Measurements from ENCODE around the gene TAGAP.

The TAGAP gene

DNA sequence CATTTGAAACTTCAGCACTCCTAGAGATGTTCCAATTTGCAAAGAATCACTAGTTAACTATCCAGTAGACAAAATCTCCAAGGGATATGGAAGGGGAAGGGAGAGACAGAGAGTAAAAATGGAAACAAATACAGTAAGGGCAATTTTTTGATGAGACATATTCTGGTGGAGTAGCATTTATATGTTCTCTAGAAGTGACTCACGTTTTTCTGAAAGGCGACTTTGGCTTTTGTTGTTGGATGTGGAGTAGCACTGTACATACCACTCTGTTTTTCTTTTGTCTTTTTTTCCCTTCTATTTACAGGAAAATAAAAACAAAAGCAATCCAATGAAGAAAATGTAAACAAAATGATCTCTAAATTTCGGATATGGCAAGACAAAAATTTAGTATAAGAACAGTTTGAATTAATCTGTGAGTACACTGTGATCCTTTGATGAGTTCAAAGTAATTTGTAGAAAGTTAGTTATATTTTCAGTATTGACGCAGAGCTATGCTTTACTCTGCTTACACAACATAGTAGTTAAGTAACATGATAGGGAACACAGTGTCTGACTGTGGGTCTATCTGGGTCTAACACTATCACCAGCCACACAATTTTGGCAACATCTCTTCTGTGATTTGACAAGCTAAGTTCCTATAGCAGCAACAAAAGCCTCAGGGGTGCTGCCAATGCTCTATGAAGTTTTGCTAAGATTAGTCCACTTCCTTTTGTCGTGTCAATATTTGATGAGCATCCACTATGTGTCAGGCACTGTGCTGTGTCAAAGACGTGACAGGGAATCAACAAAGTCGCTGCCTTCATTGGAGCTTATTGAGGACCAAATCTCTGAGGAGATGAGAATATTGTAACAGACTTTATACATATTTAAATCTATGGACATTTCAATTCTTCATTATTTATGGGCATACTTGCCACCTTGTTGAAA, 27.3 kb upstream of the TAGAP start:
- DNase-seq (ENCODE audit: low read depth in 2 of 2), result no peak

DNA sequence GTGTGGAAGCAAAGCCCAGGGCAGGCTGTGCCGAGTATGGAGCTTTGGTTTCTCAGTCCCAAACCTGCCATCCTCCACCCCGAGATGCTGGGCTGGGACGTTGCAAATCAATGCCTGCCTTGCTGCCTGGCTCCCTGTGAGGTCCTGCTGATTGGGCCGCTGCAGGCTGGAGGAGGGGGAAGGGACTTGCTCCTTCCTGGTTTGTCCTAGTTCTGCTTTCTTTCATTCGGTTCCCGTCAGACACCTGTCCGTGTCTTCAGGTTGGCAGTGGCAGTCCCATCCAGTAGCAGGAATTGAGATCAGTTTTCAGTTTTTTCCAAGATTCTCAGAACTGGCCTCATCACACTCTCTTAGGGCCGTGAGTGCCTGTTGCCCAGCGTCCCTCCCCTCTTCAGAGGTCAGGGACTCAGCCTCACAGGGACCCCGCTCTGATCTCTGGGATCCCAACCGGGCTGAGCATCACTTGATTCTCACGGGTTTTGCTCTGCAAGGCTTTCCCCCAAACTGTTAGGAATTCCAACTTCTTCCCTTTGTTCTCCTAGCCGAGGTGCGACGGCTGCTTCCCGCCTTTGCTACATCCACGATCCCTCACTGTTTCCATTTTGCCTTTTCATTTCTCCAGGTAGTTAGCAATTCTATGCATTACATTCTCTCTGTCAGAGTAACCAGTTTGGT, 24.2 kb upstream of the TAGAP start:
- DNase-seq (ENCODE audit: low read depth in 2 of 2), result no peak

DNA sequence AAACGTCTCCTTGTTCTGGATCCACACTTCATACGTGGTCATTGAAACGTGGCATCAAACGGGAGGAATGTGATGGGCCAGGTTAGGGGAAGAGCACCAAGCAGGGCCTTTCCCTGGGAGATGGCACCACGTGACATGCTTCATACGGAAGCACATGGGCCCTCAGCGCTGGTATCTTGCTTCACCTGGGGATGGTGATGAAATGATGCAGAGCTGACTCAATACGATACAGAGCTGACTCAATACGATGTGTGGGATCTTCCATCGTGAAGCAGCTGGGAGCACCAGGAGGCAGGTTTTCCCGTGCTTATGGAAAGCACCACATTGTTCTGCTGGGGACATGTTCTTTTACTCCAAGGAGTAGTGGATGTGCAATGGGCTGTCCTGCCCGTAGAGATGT, 22.5 kb upstream of the TAGAP start:
- no peak for DNase-seq (ENCODE audit: low read depth in 2 of 2)

DNA sequence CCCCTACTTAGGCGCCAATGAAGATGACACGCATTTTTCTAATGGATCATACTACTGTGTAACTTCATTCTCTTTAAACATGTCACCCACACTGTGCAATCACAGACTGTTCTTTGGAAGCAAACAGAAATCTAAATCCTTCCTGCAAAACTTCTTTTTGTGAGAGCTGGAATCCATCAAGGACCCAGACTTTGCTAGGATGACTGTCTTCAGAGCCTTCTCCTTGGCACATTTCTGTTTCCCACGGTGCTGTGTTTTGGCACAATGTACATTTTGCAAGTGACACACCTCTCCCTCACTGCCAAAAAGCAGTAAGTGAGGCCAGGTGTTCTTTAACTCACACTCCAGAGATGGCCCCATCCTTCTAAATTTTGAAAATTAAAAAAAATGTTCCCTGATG, 21.7 kb upstream of the TAGAP start:
- no peak for DNase-seq (ENCODE audit: low read depth in 2 of 2)

DNA sequence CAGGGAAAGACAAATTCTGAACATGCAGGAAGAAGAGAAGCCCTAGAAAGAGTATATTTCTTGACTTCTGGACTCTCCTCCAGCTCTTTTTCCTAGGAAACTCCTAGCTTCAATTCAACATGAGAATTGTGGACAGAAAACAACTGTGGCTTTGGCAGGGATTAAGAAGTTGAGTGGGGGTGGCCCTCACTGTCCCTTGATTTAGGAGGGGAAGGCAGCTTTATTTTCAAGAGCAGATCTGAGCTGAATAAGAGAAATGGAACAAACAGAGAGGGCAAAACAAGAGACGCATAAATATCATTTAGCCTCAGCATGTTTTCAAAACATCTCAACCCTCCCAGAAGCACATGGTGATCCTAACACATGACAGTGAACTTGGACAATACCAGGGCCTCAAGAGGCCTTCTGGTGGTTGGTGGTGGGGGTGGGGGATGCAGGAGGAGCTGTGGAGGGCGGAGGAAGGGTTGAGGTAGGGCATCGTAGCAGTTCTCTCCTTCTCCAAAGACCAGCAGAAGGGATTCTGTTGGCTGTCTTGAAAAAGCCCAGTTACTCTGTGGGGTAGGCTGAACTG, 21.1 kb upstream of the TAGAP start:
- no peak for DNase-seq (ENCODE audit: low read depth in 2 of 2)

DNA sequence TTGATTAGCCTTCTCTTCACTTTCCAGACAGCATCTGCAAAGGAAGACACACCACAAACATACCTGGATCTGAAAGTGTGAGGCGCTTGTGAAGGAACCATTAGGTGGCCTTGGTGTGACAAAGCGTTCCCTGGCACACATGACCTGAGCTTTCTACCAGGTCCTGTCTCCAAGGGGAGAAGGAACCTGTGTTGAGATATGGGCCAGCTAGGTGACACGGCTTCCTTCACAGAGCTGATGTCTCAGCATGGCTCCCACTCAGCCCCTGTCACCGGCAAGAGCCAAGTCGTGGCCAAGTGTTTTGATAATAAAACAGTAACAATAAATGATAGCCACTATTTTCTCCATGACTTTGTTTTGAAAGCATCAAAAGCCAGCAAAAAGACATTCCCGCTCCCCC, 20.3 kb upstream of the TAGAP start:
- no peak for DNase-seq (ENCODE audit: low read depth in 2 of 2)

DNA sequence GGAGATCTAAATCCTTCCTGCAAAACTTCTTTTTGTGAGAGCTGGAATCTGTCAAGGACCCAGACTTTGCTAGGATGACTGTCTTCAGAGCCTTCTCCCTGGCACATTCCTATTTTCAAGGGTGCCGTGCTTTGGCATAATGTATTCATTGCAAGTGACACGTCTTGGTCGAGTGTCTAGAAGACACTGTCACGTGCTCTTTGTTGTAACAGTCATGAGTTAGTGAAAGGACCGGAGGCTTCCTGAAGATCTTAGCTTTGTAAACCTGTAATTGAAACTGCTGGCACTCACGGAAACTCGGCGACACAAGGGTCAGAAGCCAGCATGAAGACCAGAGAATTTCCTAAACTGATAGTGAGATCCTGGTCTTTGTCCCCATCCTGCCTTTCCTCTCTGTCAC, 19.7 kb upstream of the TAGAP start:
- no peak for DNase-seq (ENCODE audit: low read depth in 2 of 2)

DNA sequence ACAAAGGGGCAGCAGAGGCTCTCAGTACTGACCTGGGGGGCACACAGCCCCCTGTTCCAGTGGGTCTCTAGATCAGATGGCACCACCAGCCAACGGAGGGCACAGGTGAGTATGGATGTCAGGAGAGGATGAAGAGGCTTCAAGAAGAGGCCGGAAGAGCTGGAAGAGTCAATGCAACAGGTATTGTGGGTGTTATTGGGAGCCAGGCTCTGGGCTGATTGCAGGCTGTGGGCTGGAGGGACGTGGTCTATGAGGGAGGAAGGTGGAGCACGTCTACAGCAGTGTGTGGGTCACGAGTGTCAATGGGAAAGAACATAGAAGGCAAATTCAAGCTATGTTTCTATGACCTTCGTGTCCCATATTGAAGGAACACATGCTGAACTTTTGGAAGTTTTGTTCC, 18.8 kb upstream of the TAGAP start:
- no peak for DNase-seq (ENCODE audit: low read depth in 2 of 2)

DNA sequence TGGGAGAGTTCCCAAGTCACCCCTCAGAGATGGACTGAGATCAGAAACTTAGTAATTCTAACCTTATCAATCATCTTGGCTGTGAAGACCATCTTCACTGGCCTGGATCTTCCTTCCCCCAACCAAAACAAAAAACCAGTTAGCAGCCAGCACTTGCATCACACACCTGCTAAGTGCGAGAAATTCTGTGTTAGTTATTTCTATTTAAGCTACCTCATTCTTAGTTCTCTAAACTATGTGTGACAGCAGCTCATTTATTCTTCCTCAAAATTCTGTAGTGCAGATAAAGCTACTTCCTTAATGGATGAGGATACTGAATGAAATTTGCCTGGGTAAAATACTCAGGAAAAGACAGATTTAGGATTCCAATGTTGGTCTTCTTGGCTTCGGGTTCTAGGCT, 18.2 kb upstream of the TAGAP start:
- no peak for DNase-seq (ENCODE audit: low read depth in 2 of 2)

DNA sequence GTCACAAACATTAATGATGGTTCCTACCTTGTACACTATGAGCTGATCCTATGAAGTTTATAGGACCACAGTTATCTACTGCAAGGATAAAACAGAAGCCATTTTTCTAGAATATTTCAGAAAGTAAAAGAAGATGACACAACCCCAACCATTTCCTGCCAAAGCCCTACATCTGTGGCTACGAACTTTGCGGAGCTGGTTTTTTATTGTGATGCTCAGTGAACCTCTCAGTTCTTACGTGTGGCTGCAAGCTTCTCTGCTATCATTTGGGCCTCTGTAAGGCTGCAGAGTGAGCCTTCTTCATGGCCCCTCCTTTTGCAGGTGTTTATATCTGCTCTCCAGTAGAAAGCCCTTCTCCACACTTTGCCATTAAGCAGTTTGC, 17.8 kb upstream of the TAGAP start:
- no peak for DNase-seq (ENCODE audit: low read depth in 2 of 2)

DNA sequence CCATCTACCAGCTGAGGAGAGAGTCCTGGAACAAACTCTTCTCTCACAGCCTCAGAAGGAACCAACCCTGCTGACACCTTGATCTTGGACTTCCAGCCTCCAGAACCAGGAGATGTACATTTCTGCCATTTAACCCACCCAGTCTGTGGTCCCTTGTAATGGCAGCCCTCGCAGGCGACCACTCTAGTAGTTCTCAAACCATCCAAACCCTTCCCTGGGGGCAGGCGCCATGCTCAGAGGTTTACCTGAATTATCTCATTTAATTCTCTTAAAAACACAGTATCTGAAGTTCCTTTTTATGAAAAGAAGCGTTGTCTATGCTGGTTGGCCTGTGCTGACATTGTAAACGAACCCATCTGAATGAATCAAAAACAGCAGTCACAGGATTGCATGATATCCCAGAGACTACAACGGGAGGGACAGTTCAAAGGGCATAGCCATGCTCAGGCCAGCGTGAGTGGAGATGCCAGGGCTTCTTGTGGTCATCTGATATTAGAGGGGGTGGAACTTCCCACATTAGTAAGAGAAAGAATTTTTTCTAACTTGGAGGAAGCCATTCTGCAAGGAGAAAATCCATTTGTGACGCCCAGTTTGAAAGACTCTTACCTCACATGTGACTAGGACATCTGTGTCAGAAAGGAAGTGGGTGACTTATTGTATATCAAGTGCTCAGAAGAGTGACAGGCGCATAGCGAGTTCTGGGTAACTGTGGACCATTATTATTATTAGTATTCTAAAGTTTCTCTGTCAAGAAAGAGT, 17.2 kb upstream of the TAGAP start:
- no peak for DNase-seq (ENCODE audit: low read depth in 2 of 2)

DNA sequence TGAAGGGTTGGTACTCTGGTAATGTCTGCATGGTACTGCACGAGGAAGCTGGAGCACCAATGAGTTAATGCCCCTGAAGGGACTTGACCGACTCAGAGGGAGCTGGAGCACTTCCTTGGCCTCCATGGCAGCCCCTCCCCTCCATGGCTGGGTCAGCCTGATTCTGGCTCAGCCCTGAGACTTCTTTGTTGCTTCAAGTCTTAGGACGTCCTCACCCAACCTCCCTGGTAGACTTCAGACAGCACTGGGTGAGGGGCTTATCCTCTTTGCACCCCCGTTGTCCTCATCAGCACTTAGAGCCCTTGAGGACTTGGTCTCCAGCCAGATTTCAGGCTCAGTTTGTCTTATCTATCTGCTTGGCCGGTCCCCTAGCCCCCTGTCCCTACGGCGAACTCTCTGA, 16.4 kb upstream of the TAGAP start:
- no peak for DNase-seq (ENCODE audit: low read depth in 2 of 2)

DNA sequence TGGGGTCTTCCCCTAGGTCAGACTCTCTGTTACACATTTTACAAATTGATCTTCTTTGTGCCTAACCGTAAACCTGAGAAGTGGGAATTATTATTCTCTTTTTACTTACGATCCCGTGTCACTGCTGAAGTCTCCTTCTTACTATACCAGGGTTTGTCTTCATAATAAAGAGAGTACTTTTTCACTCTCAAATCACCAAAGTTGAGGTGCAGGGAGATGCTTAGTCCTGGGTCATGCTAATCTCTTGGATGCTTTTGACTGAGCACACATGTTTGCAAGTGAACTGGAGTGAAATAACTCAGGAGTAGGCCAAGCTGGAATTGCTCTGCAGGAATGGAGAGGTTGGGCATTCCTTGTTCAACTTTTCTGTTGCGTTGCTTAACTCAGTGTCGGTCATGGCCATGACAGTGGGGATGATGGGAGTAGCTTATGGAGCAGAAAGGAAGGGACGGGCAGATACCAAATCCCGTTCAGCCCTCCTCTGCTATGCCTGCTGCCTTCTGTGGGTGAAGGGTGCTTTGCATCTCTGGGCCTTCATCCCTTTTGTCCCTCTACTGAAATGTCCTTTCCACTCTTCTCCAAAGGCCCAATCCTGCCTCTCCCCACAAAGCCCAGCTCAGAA, 15.2 kb upstream of the TAGAP start:
- no peak for DNase-seq (ENCODE audit: low read depth in 2 of 2)

DNA sequence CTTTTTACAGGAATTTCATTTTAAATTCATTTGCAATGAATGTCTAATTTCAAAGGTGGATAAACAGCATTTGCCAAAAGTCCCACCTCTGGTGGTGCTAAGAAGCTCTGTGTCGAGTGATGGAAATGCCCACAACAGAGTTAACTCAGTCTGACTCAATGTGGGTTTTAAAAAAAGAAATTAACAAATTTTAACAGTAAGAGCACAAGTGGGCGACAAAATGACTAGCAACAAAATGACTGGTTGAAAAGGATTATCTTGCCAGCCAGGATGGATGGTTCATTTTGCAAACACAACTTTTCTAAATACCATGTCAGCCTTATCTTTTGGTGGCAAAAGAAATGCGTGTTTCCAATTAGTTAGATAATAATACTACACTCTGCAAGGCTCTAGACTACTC, 14.3 kb upstream of the TAGAP start:
- no peak for DNase-seq (ENCODE audit: low read depth in 2 of 2)

DNA sequence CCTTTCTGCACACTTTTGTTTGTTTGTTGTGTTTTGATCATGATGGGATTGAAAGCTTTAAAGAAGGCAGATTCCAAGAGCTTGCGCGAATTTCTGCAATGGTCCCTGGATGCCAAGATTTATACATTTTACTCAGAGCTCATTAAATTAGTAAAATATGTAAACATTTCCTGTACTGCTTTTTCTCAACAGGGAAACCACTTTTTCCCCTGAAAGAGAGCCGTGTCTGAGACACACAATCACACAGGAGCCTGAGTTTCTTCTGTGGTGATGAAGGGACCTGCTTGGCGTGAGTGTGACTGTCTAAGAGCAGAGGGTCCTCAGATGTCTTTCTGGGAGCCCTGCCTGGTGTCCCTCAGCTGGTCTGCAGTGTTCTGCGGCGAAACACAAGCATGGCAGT, 12.1 kb upstream of the TAGAP start:
- DNase-seq (ENCODE audit: low read depth in 2 of 2), result no peak

DNA sequence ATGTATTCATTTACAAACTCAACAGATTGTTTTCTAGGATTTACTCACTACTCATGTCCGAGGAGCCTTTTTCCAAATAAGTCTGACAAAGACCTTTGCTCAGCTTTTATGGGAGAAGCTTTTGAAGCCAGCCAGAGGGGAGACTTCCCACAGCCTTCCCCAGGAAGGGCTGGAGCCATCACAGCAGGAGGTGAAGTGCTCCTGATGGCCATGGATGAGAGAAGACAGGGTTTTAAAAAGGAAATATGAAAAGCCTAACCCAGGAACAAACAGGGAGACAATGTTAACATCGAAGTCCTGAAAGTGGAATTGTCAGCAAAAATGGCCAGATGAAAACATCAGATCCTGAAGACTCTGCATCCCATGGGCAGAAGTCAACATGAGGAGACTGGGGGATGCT, 11.6 kb upstream of the TAGAP start:
- DNase-seq (ENCODE audit: low read depth in 2 of 2), result no peak

DNA sequence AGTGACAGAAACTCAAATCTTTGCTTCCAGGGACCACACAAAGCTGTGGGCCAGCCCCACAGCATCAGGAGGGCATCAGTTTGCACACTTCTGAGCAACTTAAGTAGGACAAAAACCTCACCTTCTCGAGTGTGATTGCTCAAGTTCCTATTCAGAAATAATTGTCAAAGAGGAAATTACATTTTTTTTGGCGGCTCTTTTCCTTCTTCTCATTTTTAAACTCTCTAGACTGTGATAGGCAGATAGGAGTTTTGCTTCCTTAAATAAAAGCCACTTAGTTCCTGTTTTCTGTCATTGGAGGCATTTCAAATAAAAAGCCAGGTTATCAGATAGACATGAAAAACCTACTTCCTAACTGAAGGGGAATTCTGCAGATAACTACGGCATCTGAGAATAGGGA, 11.2 kb upstream of the TAGAP start:
- no peak for DNase-seq (ENCODE audit: low read depth in 2 of 2)

DNA sequence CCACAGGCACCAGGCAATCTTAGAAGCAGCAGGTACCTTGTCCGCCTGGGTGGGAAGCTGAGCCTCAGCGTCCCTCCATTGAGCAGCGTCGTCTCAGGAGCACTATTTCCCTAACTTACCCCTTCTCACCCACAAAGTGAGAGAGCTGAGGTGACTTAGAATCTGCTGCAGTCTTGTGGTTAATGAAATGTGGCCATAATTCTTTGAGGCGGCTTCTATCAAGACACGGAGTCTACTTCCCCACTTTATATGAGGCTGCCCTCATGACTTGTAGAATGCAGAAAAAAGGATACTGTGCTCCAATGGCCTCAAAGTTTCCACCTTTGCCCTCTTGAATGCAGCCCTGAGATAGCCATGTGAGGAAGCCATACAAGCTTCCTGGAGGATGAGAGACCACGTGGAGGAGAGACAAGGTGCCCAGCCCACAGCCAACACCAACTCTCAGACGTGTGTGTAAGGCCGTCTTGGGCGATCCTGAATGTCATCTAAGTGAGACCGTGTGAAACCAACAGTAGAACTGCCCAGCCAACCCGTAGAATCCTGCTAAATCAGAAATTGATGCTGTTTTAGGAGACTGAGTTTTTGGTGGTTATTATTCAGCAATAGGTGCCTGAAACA, 9.1 kb upstream of the TAGAP start:
- no peak for DNase-seq (ENCODE audit: low read depth in 2 of 2)

DNA sequence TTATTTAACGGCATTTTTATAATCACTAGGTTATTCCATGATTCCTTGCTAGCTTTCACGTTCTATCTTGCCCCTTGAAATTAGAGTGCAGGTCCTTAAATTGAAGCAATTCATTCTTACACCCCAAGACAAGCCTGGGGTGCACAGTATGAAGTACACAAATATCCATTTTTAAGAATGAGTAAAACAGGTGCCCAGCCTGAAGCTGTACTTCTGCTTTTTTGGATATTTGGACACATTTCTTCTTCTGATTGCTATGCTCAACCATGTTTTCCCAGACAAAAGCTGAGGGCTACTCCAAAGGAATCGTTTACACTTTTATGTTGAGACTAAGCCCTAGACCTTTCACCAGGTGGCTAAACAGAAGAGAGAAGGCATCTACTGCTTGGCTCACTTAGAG, 7.9 kb upstream of the TAGAP start:
- DNase-seq (ENCODE audit: low read depth in 2 of 2), result no peak

DNA sequence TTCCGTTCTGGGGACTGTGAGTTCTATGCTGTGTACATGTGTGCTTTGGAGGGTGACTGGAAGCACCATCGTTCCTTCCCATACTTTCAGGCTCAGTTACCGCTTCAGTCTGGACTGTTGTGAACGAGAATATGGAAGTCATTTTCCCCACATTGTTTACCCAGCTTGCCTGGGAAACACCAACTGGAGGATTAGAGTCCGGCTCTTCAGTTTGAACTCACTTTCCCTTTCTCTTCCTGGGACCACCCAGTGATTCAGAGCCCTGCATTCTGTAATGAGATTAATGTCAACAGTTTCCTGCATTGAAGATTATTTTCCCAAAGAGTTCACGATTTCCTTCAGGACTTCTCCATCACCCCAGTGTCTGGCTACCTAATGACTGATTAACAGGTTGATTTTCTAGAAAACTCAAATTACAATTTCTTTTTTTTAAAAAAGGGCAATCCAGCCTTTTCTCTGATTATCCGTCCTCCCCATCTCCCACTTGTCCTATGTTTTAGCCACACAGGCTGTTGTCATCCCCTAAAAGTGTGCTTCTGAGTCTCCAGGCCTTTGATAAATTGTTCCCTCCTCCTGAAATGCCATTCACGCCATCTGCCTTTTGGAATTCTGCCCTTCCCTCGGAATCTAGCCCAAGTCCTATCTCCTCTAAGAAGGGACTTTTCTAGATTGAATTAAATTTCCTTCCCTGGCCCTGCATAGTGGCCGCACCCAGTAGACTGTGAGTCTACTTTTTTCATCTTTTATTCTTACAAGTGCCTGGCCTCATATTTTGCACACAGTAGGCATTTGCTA, 3.3 kb upstream of the TAGAP start:
- DNase-seq (ENCODE audit: low read depth in 2 of 2), result no peak

DNA sequence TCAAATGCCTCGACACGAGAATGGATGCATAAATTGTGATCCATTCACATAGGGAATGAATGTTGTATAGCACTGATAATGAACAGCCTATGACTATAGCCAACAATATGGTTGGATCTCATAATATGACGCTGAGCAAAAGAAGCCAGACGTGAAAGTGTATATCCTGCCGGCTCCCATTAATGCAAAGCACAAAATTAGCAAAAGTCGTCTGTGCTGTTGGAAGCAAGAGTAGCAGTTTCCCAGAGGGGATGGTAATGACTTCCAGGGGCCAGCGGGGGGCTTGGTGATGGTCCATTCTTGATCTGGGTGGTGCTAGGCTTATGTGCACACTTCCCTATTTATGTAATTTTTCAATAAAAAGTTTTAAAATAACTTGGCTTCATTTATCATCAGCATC, 1.0 kb upstream of the TAGAP start:
- no peak for DNase-seq (ENCODE audit: low read depth in 2 of 2)
